Large intestine (tissue), 3 donors: ENCODE results near the gene APC2. TPM values are rescaled to one million over a fixed set of nuclear protein-coding genes. Genes with fewer than 3 reads are reported as not detected.
A peak's percentile ranks its signal among the peaks of the same experiment; 100 is the strongest.

Experiments
- DNase-seq, 2 donors: peaks; one replicate each; pipeline versions ENCODE4 v3.0.0 to v3.0.0-alpha.2; 2013
- H3K27ac ChIP-seq: one replicate; pipeline ENCODE4 v1.5.1; 2013; ENCODE audit warnings: low read length
- H3K27me3 ChIP-seq: 2 replicates; pipeline ENCODE4 v1.6.1; 2013; ENCODE audit warnings: low read length; ENCODE audit not compliant: control insufficient read depth, insufficient read depth
- H3K36me3 ChIP-seq: 2 replicates; pipeline ENCODE4 v1.6.1; 2013; ENCODE audit warnings: low read length; ENCODE audit not compliant: control insufficient read depth, insufficient read depth
- H3K4me1 ChIP-seq: one replicate; pipeline ENCODE4 v1.6.1; 2013; ENCODE audit warnings: low read length; ENCODE audit not compliant: control insufficient read depth, insufficient read depth
- H3K4me3 ChIP-seq: one replicate; pipeline ENCODE4 v1.5.1; 2013; ENCODE audit warnings: low read length
- H3K9me3 ChIP-seq: one replicate; pipeline ENCODE4 v1.6.1; 2013; ENCODE audit warnings: mild to moderate bottlenecking, low read depth, low read length, moderate library complexity; ENCODE audit not compliant: control insufficient read depth
- WGBS: methylation state at CpG from one replicate; pipeline ENCODE4 v1.1.5; 2013; ENCODE audit warnings: low lambda C conversion rate; ENCODE audit not compliant: insufficient coverage; 5-methylcytosine and 5-hydroxymethylcytosine counted together
- polyA plus RNA-seq: library from polyadenylated mRNA; unstranded; fragments of 120-200 nt; gene quantifications from one replicate; pipeline ENCODE4 v1.2.1, GENCODE V29; 2013

APC2 gene
- polyA plus RNA-seq, 1 donor, result 5.6 TPM

GRCh38 chr19:1483131-1483978 lies 33.4 kb downstream of the APC2 start:
- no peak for DNase-seq
- WGBS, result no CpG with 5 or more reads among the region's 77 CpGs
- Histone ChIP-seq H3K4me3 (no peak overlapping the region), H3K27ac (no peak overlapping the region), H3K9me3 (no peaks in the 10 kb centered on the region), H3K4me1 (peaks cover 3% of the 10 kb centered on the region), H3K27me3 (no peaks in the 10 kb centered on the region), H3K36me3 (no peaks in the 10 kb centered on the region)

- Histone ChIP-seq H3K9me3 (no peaks in the 10 kb centered on the region), H3K4me1 (peaks cover 3% of the 10 kb centered on the region), H3K27ac (no peak overlapping the region), H3K36me3 (no peaks in the 10 kb centered on the region), H3K4me3 (no peak overlapping the region), H3K27me3 (no peaks in the 10 kb centered on the region)
- DNase-seq, result no peak
- WGBS, result no CpG with 5 or more reads among the region's 23 CpGs
Measured at GRCh38 chr19:1483979-1484428, 34.1 kb downstream of the APC2 start.

GRCh38 chr19:1486720-1487575 lies 37.0 kb downstream of the APC2 start:
- peaks cover 9% of the 10 kb centered on the region for H3K4me1 ChIP-seq
- no peaks in the 10 kb centered on the region for H3K9me3 ChIP-seq
- peaks cover 5% of the 10 kb centered on the region for H3K27me3 ChIP-seq
- no peaks in the 10 kb centered on the region for H3K36me3 ChIP-seq
- no peak overlapping the region for H3K27ac ChIP-seq
- WGBS, result no CpG with 5 or more reads among the region's 56 CpGs
- DNase-seq, result no peak
- no peak overlapping the region for H3K4me3 ChIP-seq

- Histone ChIP-seq H3K4me3 (no peak overlapping the region), H3K27me3 (peaks cover 5% of the 10 kb centered on the region), H3K4me1 (peaks cover 11% of the 10 kb centered on the region), H3K27ac (no peak overlapping the region), H3K36me3 (no peaks in the 10 kb centered on the region), H3K9me3 (no peaks in the 10 kb centered on the region)
- no peak for DNase-seq
- WGBS, result no CpG with 5 or more reads among the region's 40 CpGs
Measured at GRCh38 chr19:1487576-1488281, 37.8 kb downstream of the APC2 start.

- Histone ChIP-seq H3K27ac (no peak overlapping the region), H3K4me1 (peaks cover 16% of the 10 kb centered on the region), H3K36me3 (no peaks in the 10 kb centered on the region), H3K9me3 (no peaks in the 10 kb centered on the region), H3K27me3 (peaks cover 5% of the 10 kb centered on the region), H3K4me3 (no peak overlapping the region)
- no peak for DNase-seq
- no CpG with 5 or more reads among the region's 11 CpGs for WGBS
Measured at GRCh38 chr19:1488282-1488601, 38.3 kb downstream of the APC2 start.

- Histone ChIP-seq H3K27ac (peak overlapping the region; percentile 65), H3K27me3 (peaks cover 5% of the 10 kb centered on the region), H3K36me3 (no peaks in the 10 kb centered on the region), H3K4me3 (peak overlapping the region; percentile 62), H3K4me1 (peaks cover 28% of the 10 kb centered on the region), H3K9me3 (no peaks in the 10 kb centered on the region)
- no CpG with 5 or more reads among the region's 37 CpGs for WGBS
- peak in 1 of 2 donors; percentile 50 for DNase-seq
Measured at GRCh38 chr19:1489463-1490310, 39.8 kb downstream of the APC2 start.

- Histone ChIP-seq H3K4me1 (peaks cover 36% of the 10 kb centered on the region), H3K4me3 (peak within 1 kb of the TSS; percentile 92), H3K27ac (peak within 1 kb of the TSS; percentile 83), H3K27me3 (peaks cover 5% of the 10 kb centered on the region), H3K9me3 (peaks cover 7% of the 10 kb centered on the region), H3K36me3 (peaks cover 2% of the 10 kb centered on the region)
- DNase-seq, result peak; percentile 99 to 100
- 0% methylated on average over 1 of the region's 74 CpGs for WGBS
Measured at GRCh38 chr19:1490311-1491113, 40.6 kb downstream of the APC2 start, which contains the start of gene PCSK4. Gene PCSK4, minus strand, starts transcription at chr19:1490350. Its CDS starts 4 bp downstream, at chr19:1490346.

GRCh38 chr19:1491114-1491848 lies 41.4 kb downstream of the APC2 start, which contains the start of gene REEP6:
Gene REEP6, plus strand, starts transcription at chr19:1491181. Its CDS starts 89 bp downstream, at chr19:1491270.
- Histone ChIP-seq H3K36me3 (peaks cover 4% of the 10 kb centered on the region), H3K4me3 (peak within 1 kb of the TSS; percentile 92), H3K27ac (peak within 1 kb of the TSS; percentile 83), H3K9me3 (peaks cover 11% of the 10 kb centered on the region), H3K4me1 (peaks cover 44% of the 10 kb centered on the region), H3K27me3 (peaks cover 5% of the 10 kb centered on the region)
- WGBS, result no CpG with 5 or more reads among the region's 73 CpGs
- DNase-seq, result no peak
